Endodermal cell (in vitro differentiated cells): Measurements from ENCODE around the gene PDE7B. TPM values are rescaled to one million over a fixed set of nuclear protein-coding genes. Genes with fewer than 3 reads are reported as not detected.

ENCODE experiments used
- DNase-seq: peaks from one replicate; pipeline ENCODE4 v3.0.0-alpha.2; 2017
- H3K27ac ChIP-seq: 2 replicates; pipeline ENCODE4 v1.5.1; 2013; ENCODE audit warnings: mild to moderate bottlenecking, low read depth, low read length, moderate library complexity
- H3K27me3 ChIP-seq: 2 replicates; pipeline ENCODE4 v1.6.1; 2013; ENCODE audit warnings: mild to moderate bottlenecking, low read length, moderate library complexity; ENCODE audit not compliant: insufficient read depth, control insufficient read depth, poor library complexity, severe bottlenecking
- H3K36me3 ChIP-seq: 2 replicates; pipeline ENCODE4 v1.7.0; 2013; ENCODE audit warnings: mild to moderate bottlenecking, low read length, moderate library complexity; ENCODE audit not compliant: control insufficient read depth, insufficient read depth
- H3K4me1 ChIP-seq: one replicate; pipeline ENCODE4 v1.7.0; 2013; ENCODE audit warnings: low read length; ENCODE audit not compliant: control insufficient read depth, insufficient read depth
- H3K4me3 ChIP-seq: 2 replicates; pipeline ENCODE4 v1.5.1; 2013; ENCODE audit warnings: mild to moderate bottlenecking, low read length, moderate library complexity
- H3K9ac ChIP-seq: 2 replicates; pipeline ENCODE4 v1.6.1; 2013; ENCODE audit warnings: mild to moderate bottlenecking, low read length, moderate library complexity; ENCODE audit not compliant: poor library complexity, severe bottlenecking; ENCODE audit errors: extremely low read depth
- H3K9me3 ChIP-seq: 2 replicates; pipeline ENCODE4 v1.6.1; 2013; ENCODE audit warnings: mild to moderate bottlenecking, low read length, moderate library complexity; ENCODE audit not compliant: control insufficient read depth
- H3K27ac Mint-ChIP-seq: 2 replicates; pipeline ENCODE4 v1.8.0; 2020; ENCODE audit warnings: mixed read lengths
- H3K27me3 Mint-ChIP-seq: 2 replicates; pipeline ENCODE4 v1.8.0; 2021; ENCODE audit warnings: mild to moderate bottlenecking, mixed read lengths; ENCODE audit not compliant: insufficient read depth
- H3K36me3 Mint-ChIP-seq: 2 replicates; pipeline ENCODE4 v1.8.0; 2020; ENCODE audit warnings: low read depth, mixed read lengths
- H3K4me1 Mint-ChIP-seq: 2 replicates; pipeline ENCODE4 v1.8.0; 2020; ENCODE audit warnings: mixed read lengths
- H3K4me3 Mint-ChIP-seq: 2 replicates; pipeline ENCODE4 v1.8.0; 2020; ENCODE audit warnings: mild to moderate bottlenecking, moderate library complexity, mixed read lengths
- H3K9me3 Mint-ChIP-seq: 2 replicates; pipeline ENCODE4 v1.8.0; 2020; ENCODE audit warnings: mild to moderate bottlenecking, mixed read lengths
- CTCF ChIP-seq: fragments of 200-600 bp; sonication (generic); conservative IDR thresholded peaks from 2 replicates; pipeline ENCODE4 v1.5.0; 2021; ENCODE audit warnings: antibody characterized with exemption, mild to moderate bottlenecking
- WGBS, 2 experiments: methylation state at CpG; one replicate each; pipeline versions ENCODE4 v1.1.5 to v1.1.7; 2013; ENCODE audit warnings: missing lambda C conversion rate in 2 of 2, mixed read lengths in 1 of 2; ENCODE audit not compliant: insufficient coverage in 1 of 2, insufficient read length in 1 of 2; 5-methylcytosine and 5-hydroxymethylcytosine counted together
- total RNA-seq, 2 donors: library from RNA; stranded (reverse); fragmentation: NEBNext Ultra II Directional in 1 of 2; extraction: Animal tissue kit (Norgen Biotek cat#: 25700) in 1 of 2; gene quantifications; 2 replicates in 1 of 2; 3 replicates in 1 of 2; pipeline ENCODE4 v1.2.1, GENCODE V29; 2021

The PDE7B gene
- total RNA-seq, 2 donors from 2014 or later: 0.26 TPM; not detected in 1

GRCh38 chr6:136125585-136125984 is 274.1 kb downstream of the PDE7B start:
- H3K4me1 Mint-ChIP-seq: no peaks in the 10 kb centered on the region
- DNase-seq: no peak
- Histone ChIP-seq H3K9ac (no peak overlapping the region), H3K4me1 (no peaks in the 10 kb centered on the region), H3K4me3 (no peak overlapping the region), H3K9me3 (no peaks in the 10 kb centered on the region), H3K36me3 (no peaks in the 10 kb centered on the region), H3K27ac (no peak overlapping the region), H3K27me3 (no peaks in the 10 kb centered on the region)
- H3K36me3 Mint-ChIP-seq: no peaks in the 10 kb centered on the region
- H3K4me3 Mint-ChIP-seq: no peak overlapping the region
- no peak overlapping the region for H3K27ac Mint-ChIP-seq
- no peak for TF ChIP-seq CTCF
- no peaks in the 10 kb centered on the region for H3K9me3 Mint-ChIP-seq
- WGBS, 2 experiments: 83 to 91% methylated on average over 2 of the region's 2 CpGs
- H3K27me3 Mint-ChIP-seq: no peaks in the 10 kb centered on the region

DNA sequence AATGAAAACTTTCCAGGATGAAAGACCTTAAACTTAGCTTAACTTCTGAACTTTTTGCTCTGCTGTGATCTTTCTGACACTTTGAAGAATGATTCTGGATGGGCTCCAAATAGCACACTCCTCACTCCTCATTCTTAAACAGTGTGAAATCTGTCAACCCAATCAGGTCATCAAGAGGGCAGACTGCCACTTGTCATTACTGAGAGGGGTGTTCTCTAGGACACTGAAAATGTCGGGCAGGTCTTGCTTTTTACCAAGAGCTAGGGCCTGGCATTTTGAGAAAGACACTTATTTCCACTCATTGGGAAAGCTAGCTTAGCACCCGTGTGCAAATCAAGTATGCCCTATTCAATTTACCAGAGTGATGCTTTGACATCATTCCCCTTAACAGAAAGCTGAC is 276.4 kb downstream of the PDE7B start:
- Histone ChIP-seq H3K27ac (no peak overlapping the region), H3K4me3 (no peak overlapping the region), H3K4me1 (no peaks in the 10 kb centered on the region), H3K36me3 (no peaks in the 10 kb centered on the region), H3K27me3 (no peaks in the 10 kb centered on the region), H3K9ac (no peak overlapping the region), H3K9me3 (no peaks in the 10 kb centered on the region)
- Mint-ChIP-seq H3K36me3 (no peaks in the 10 kb centered on the region), H3K27ac (no peak overlapping the region), H3K9me3 (no peaks in the 10 kb centered on the region), H3K4me3 (no peak overlapping the region), H3K4me1 (no peaks in the 10 kb centered on the region), H3K27me3 (no peaks in the 10 kb centered on the region)
- WGBS, 2 experiments: 67 to 82% methylated on average over 2 of the region's 2 CpGs
- no peak for DNase-seq
- no peak for TF ChIP-seq CTCF

DNA sequence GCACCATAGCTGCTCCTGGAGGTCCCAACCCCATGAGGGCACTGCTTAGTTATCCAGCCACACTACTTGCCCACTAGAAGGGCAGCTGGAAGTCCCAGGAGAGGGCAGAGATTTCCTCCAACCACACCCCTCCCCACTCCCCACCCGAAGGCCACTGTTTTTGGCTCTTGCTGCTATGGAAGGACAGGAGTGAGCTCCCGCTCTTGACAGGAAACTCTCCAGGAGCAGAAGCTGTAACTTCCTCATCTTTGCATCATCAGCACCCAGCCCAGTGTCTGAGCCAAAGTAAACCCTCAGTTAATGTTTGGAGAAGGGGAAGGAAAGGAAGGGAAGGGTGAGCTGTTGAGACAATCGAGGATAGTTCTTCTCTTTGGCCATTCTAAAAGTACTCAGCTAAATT is 277.9 kb downstream of the PDE7B start:
- no peaks in the 10 kb centered on the region for H3K4me1 Mint-ChIP-seq
- no peaks in the 10 kb centered on the region for H3K4me1 ChIP-seq
- H3K4me3 Mint-ChIP-seq: no peak overlapping the region
- H3K4me3 ChIP-seq: no peak overlapping the region
- H3K36me3 ChIP-seq: no peaks in the 10 kb centered on the region
- H3K27me3 ChIP-seq: no peaks in the 10 kb centered on the region
- H3K9me3 Mint-ChIP-seq: no peaks in the 10 kb centered on the region
- no peak overlapping the region for H3K27ac ChIP-seq
- TF ChIP-seq CTCF: no peak
- H3K27me3 Mint-ChIP-seq: no peaks in the 10 kb centered on the region
- WGBS, 2 experiments: 97% methylated on average over 3 of the region's 3 CpGs; no CpG with 5 or more reads in 1 of the 2 experiments
- H3K9ac ChIP-seq: no peak overlapping the region
- H3K36me3 Mint-ChIP-seq: no peaks in the 10 kb centered on the region
- no peak for DNase-seq
- no peaks in the 10 kb centered on the region for H3K9me3 ChIP-seq
- no peak overlapping the region for H3K27ac Mint-ChIP-seq
